GM12875 (cell line): Measurements from ENCODE around the gene BMP5.

Source experiments
- H3K4me3 ChIP-seq: one replicate; pipeline ENCODE4 v1.5.1; 2011; ENCODE audit warnings: low read depth, low read length, control low read depth
- TF ChIP-seq, protein P1 (sequence below): IDR thresholded peaks from 2 replicates; pipeline ENCODE4 v1.5.1; 2011; ENCODE audit warnings: low read depth, mild to moderate bottlenecking, control low read depth, inconsistent platforms, low read length, moderate library complexity, borderline replicate concordance; ENCODE audit not compliant: insufficient read depth

The BMP5 gene

DNA sequence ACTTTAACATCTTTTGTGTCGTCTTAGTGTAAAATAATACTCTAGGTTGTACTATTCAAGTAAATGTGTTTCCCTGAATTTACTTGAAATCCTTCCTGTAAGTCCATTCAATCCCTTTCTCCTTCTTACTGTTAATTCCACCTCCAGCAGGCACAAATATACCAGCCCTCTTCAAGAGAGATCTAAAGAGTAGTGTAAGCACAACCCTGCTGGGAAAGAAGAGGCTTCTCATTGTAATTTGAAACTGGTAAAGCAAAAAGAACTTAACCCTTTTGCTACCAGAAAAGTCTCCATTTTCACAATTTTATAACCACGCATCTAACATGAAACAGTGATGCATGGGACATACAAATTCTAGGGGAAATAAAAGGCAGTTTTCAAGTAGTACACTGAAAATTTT is at the start of gene BMP5:
TSS of gene BMP5 (minus strand) at position 191 of the 400 bp plus-strand sequence. CDS start 725 bp downstream, outside the sequence.
- TF ChIP-seq, protein P1, sequence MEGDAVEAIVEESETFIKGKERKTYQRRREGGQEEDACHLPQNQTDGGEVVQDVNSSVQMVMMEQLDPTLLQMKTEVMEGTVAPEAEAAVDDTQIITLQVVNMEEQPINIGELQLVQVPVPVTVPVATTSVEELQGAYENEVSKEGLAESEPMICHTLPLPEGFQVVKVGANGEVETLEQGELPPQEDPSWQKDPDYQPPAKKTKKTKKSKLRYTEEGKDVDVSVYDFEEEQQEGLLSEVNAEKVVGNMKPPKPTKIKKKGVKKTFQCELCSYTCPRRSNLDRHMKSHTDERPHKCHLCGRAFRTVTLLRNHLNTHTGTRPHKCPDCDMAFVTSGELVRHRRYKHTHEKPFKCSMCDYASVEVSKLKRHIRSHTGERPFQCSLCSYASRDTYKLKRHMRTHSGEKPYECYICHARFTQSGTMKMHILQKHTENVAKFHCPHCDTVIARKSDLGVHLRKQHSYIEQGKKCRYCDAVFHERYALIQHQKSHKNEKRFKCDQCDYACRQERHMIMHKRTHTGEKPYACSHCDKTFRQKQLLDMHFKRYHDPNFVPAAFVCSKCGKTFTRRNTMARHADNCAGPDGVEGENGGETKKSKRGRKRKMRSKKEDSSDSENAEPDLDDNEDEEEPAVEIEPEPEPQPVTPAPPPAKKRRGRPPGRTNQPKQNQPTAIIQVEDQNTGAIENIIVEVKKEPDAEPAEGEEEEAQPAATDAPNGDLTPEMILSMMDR, result no peak
- H3K4me3 ChIP-seq, result no peak within 1 kb of the TSS

DNA sequence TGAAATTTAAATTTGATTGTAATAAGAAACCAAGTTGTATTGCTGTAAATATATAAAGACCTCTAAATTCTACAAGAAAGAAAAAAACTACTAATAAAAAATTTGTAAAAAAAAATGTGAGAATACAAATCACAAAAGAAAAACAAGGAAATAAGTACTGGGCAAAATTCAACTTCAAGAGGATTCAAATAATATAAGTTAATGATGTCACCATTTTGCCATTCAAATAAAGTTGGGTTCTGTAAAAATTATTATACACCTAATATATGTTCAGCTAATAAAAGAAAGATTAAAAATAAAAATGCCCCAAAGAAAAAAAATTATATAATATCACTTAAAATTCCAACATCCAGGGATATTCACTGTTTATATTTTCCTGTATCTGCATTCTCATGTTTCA is 47.0 kb upstream of the BMP5 start:
- H3K4me3 ChIP-seq, result no peak overlapping the region
- TF ChIP-seq, protein P1, result no peak

DNA sequence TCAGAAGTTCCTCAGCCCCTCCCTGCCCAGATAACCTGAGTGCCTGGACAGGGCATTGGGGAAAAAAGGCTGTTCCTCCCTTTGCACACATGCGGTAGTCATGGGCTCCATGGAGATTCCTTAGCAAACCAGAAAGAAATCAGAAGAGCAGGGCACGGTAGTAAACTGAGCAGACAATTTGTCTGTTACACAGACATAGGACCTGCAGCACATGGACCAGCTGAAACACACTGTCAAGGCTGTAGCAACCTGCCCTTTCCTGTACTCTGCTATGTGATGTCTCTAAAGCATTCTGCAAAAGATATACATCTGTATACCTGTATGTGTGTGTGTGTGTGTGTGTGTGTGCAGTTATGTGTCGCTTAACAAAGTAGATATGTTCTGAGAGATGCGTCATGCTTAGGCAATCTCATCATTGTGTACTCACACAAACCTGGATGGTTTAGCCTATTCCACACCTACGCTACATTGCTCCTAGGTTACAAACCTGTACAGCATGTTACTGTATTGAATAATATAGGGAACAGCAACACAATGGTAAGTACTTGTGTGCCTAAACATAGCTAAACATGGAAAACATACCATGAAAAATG is 44.4 kb upstream of the BMP5 start:
- TF ChIP-seq, protein P1, result no peak
- H3K4me3 ChIP-seq, result no peak overlapping the region

DNA sequence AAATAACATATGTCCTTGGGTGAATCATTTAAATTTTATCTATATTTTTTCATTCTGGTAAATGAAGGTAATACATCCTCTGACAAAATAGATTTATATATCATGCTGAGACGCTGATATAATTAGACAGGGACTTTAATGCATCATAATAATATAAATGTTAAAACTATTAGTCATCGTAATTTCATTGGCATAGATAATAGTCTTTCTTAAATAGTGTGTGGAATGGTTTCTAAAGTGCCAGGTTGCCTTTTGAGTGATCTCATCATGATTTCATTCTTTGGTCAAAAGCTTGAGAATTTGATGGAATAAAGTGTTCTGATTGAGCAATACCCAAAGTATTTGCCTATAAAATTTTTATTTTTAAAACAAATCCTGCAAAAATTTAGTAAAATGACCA is 43.2 kb upstream of the BMP5 start:
- H3K4me3 ChIP-seq, result no peak overlapping the region
- TF ChIP-seq, protein P1, result no peak

DNA sequence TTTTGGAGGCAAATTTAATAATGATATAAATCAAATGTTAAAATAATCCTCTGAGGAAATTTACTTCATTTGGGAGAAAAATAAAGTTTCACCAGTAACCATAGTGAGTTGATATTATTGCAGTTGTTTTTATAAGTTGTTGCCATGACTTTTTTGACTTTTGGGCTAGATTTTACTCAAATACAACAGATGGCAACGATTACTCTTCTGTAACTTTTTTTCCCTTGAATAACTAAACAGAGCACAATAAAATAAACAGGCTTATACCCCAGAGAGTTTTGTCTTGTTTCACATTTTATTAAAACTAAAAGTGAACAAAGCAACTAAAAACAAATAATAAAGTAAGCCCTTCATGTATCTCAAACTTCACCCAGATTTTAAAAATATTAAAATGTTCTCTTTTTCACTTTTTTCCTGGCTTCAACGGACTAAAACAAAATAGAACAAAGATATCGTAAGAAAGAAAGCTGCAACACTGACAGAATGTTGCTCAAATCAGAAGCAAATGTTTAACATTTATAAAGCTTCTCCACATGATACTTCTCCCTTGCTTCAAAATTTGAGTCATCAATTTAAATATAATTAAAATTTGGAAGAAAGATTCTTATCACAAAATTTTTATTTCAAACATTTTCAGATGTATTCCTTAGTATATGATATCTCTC is 42.5 kb upstream of the BMP5 start:
- no peak overlapping the region for H3K4me3 ChIP-seq
- TF ChIP-seq, protein P1, result no peak

DNA sequence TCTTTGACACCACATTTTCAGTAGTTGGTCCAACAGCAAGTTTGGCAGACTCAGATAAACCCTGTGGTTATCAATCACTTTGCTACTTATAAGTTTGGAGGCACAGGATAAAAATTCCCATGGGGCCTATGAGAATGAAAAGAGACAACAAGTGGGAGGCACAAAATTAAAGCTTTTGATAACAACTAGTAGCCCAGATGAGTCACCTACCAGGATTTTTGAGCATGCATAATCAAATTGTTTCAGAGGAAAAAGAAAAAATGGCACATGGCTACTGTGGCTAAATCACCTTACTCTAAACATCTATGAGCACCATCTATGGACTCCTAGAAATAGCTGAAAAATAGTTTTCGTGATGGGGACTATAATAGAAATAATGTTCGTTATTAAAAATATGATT is 40.8 kb upstream of the BMP5 start:
- TF ChIP-seq, protein P1, result no peak
- H3K4me3 ChIP-seq, result no peak overlapping the region
